ENCODE measurements around the gene PTGES.

The PTGES gene

GRCh38 chr9:129740666-129741464 is 12.0 kb downstream of the PTGES start:
- no peak for DNase-seq

- no peak for DNase-seq
Observed at GRCh38 chr9:129740174-129740573, 12.7 kb downstream of the PTGES start.

DNA sequence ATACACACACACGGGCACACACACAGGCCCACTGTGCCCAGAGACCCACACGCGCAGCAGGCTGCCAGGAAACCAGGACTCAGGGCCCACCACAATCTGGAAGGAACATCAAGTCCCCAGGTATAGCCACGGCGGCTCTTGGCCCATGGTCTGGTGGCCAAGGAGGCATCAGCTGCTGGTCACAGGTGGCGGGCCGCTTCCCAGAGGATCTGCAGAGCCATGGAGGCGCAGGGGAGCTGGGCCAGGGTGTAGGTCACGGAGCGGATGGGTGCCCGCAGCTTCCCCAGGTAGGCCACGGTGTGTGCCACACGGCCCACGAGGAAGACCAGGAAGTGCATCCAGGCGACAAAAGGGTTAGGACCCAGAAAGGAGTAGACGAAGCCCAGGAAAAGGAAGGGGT is 13.4 kb downstream of the PTGES start:
- DNase-seq, result no peak

- peak; percentile 77 for DNase-seq
Observed at GRCh38 chr9:129737479-129738274, 15.2 kb downstream of the PTGES start.

DNA sequence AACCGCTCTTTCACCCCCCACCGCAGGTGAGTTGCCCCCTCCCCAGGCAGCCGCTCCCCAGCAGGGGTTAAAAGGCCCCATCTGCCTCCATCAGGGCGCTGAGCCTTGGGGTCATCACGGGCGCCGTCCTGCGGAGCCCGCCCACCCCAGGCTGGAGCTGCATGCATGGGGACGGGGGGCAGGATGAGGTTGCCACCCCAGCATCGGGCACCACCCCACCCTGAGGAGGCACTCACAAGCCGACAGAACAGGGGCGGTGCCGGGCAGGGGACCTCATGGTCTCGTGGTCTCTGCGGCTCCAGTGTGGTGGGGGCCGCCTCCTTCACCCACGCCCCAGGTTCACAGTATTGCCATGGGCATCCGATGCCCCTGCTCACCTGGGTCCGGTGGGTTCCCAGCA is 16.5 kb downstream of the PTGES start:
- no peak for DNase-seq

GRCh38 chr9:129735546-129735945 is 17.3 kb downstream of the PTGES start:
- no peak for DNase-seq

GRCh38 chr9:129733632-129733953 is 19.2 kb downstream of the PTGES start:
- DNase-seq, result no peak

DNA sequence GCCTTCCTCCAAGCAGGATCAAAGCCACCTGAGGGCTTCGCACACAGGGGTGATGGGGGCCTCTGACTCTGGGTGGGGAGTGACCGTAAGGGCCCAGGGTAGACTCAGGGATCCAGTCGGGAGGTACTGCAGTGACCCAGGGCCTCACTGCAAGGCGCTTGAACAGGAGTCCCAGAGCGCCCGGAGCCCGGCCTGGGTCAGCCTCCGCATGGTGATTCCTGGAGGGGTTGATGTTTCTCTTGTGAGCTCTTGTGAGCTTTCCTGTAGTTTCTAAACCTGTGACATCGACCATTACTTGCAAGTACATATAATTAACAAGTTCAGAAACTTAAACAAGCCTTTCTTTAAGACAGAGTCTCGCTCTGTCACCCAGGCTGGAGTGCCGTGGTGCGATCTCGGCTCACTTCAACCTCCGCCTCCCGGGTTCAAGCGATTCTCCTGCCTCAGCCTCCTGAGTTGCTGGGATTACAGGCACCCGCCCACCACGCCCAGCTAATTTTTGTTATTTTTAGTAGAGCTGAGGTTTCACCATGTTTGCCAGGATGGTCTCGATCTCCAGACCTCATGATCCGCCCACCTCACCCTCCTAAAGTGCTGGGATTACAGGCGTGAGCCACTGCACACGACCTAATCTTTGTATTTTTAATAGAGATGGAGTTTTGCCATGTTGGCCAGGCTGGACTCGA is 19.8 kb downstream of the PTGES start:
- DNase-seq, result no peak

DNA sequence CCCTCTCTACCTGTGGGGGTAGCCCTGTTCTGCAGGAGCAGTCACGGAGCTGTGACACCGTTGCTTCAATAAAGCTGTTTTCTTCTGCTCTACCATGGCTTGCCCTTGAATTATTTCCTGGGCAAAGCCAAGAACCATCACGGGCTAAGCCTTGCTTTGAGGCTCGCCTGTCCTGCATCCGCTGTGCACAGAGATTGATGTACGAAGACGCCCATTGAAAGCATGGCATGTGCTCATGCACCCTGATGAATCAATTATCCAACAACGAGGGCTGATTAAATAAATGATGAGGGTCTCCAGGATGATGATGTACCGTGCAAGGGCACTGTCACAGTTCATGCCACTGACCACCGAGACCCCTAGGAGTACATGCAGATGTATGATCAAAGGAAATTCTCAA is 20.7 kb downstream of the PTGES start:
- DNase-seq, result no peak

GRCh38 chr9:129731477-129732085 is 21.3 kb downstream of the PTGES start:
- DNase-seq, result no peak

GRCh38 chr9:129728744-129729143 is 24.1 kb downstream of the PTGES start:
- DNase-seq, result no peak

GRCh38 chr9:129726322-129727160 is 26.3 kb downstream of the PTGES start:
- DNase-seq, result peak; percentile 40

- no peak for DNase-seq
Observed at GRCh38 chr9:129725795-129726251, 27.0 kb downstream of the PTGES start.

GRCh38 chr9:129724456-129725190 is 28.2 kb downstream of the PTGES start:
- DNase-seq, result no peak

- no peak for DNase-seq
Observed at GRCh38 chr9:129722913-129723312, 29.9 kb downstream of the PTGES start.

- no peak for DNase-seq
Observed at GRCh38 chr9:129720865-129721545, 31.8 kb downstream of the PTGES start.

GRCh38 chr9:129720181-129720864 is 32.5 kb downstream of the PTGES start:
- DNase-seq, result no peak

DNA sequence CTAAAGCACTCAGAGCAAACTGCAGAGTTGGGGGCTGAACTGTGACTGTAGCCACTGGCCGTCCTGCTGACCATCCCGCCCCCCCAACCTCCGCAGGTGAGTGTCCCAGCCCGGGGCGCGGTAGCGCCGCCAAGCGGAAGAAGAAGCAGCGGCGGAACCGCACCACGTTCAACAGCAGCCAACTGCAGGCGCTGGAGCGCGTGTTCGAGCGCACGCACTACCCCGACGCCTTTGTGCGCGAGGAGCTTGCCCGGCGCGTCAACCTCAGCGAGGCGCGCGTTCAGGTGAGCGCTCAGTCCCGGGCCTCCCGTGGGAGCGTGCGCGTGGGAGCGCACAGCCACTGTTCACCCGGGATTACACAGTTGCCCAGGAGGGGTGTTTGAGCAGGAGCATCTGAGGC is 33.7 kb downstream of the PTGES start:
- DNase-seq, result no peak

GRCh38 chr9:129718647-129719046 is 34.2 kb downstream of the PTGES start:
- DNase-seq, result no peak

DNA sequence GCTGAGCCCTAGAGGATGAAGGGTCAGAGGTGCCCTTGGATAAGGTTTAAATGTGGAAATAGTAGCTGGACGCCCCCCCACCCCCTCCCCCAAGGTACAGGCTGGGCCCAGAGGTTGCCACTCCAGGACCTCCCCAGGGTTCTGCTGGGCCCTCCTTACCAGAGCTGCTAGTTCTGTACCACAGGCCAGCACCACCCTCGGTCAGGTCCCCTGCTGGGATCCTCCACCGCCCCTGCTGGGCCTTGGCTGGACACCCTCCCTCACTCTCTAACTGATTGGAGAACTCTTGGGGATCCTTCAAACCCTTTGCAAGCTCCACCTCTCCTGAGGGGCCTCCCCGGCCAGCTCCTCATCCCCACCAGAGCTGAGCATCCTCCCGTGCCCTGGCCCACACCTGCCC is 34.9 kb downstream of the PTGES start:
- no peak for DNase-seq
